ENCODE measurements around the gene TOMM34. TPM values are rescaled to one million over a fixed set of nuclear protein-coding genes. Genes with fewer than 3 reads are reported as not detected.

The TOMM34 gene
- total RNA-seq, 1 experiment from 2014 or later: 37.5 TPM

DNA sequence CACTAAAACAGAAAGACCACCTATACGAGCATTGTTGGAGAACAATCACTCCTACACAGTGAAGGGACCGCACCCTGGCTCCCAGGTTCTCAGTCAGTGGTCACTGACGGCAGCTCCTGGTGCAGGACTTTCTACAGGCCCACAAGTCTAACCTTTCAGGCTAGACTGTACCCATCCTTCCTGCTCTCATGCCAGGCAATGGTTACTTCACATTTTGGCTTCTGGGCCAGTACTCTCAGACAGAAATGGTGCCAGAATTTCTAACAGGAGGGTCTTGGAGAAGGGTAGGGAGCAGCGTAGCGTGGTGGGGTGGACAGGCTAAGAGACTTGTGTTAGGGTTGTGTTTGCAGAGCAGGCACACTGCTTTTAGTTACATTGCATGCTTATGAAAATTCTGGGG, 12.1 kb downstream of the TOMM34 start:
- H3K4me1 ChIP-seq (ENCODE audit: insufficient read depth, low read length): no peaks in the 10 kb centered on the region
- H2BK20ac ChIP-seq (ENCODE audit: low read depth, low read length, poor library complexity, severe bottlenecking): no peak overlapping the region
- no peak overlapping the region for H2BK5ac ChIP-seq (ENCODE audit: insufficient read length, low read length)
- H3K14ac ChIP-seq (ENCODE audit: insufficient read depth, low read length): no peak overlapping the region
- peaks cover 18 to 90% (median 57%) of the 10 kb centered on the region in 3 experiments; a peak in 6 of 7 replicates for H3K36me3 Mint-ChIP-seq (ENCODE audit: insufficient read depth in 1 of 3, low read depth in 3 of 3)
- H2BK15ac ChIP-seq (ENCODE audit: low read depth, low read length): no peak overlapping the region
- no peak overlapping the region for H4K8ac ChIP-seq (replicated peaks; ENCODE audit: insufficient read length, low read depth, low read length)
- H2BK12ac ChIP-seq (ENCODE audit: insufficient read length, low read depth, low read length): no peak overlapping the region
- DNase-seq: no peak
- no peak overlapping the region for H4K5ac ChIP-seq (ENCODE audit: insufficient read length, low read depth, low read length)
- H3K23ac ChIP-seq (ENCODE audit: insufficient read length, low read depth, low read length): no peak overlapping the region
- no peak overlapping the region for H3K4me2 ChIP-seq (ENCODE audit: insufficient read depth, insufficient read length, low read length)
- H3K9me3 ChIP-seq (ENCODE audit: control insufficient read depth, low read depth, low read length): no peaks in the 10 kb centered on the region
- no peak overlapping the region for H3K18ac ChIP-seq (ENCODE audit: insufficient read length, low read depth, low read length)
- H3T11ph ChIP-seq (ENCODE audit: low read length): no peak overlapping the region
- H3K4me1 Mint-ChIP-seq: no peaks in the 10 kb centered on the region
- H3K56ac ChIP-seq (ENCODE audit: insufficient read length, low read depth, low read length): no peak overlapping the region
- H2BK120ac ChIP-seq (ENCODE audit: low read depth, low read length, poor library complexity, severe bottlenecking): no peak overlapping the region
- H2AK5ac ChIP-seq (ENCODE audit: insufficient read length, low read length): no peak overlapping the region
- H4K20me1 ChIP-seq (ENCODE audit: control insufficient read depth, insufficient read depth, insufficient read length): no peaks in the 10 kb centered on the region
- H3K23me2 ChIP-seq (ENCODE audit: insufficient read length, low read depth, low read length, poor library complexity, severe bottlenecking): no peaks in the 10 kb centered on the region
- no peaks in the 10 kb centered on the region for H3K79me2 ChIP-seq (ENCODE audit: insufficient read depth, low read length)
- no peaks in the 10 kb centered on the region for H3K27me3 Mint-ChIP-seq (ENCODE audit: low read depth)
- no peaks in the 10 kb centered on the region for H3K27me3 ChIP-seq (ENCODE audit: insufficient read depth, low read length)
- TF ChIP-seq, protein P1, sequence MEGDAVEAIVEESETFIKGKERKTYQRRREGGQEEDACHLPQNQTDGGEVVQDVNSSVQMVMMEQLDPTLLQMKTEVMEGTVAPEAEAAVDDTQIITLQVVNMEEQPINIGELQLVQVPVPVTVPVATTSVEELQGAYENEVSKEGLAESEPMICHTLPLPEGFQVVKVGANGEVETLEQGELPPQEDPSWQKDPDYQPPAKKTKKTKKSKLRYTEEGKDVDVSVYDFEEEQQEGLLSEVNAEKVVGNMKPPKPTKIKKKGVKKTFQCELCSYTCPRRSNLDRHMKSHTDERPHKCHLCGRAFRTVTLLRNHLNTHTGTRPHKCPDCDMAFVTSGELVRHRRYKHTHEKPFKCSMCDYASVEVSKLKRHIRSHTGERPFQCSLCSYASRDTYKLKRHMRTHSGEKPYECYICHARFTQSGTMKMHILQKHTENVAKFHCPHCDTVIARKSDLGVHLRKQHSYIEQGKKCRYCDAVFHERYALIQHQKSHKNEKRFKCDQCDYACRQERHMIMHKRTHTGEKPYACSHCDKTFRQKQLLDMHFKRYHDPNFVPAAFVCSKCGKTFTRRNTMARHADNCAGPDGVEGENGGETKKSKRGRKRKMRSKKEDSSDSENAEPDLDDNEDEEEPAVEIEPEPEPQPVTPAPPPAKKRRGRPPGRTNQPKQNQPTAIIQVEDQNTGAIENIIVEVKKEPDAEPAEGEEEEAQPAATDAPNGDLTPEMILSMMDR (conservative IDR thresholded peaks at IDR 0.05): no peak
- no peak overlapping the region for H3K4ac ChIP-seq (ENCODE audit: low read depth, low read length)
- no peak overlapping the region for H4K91ac ChIP-seq (ENCODE audit: insufficient read length, low read depth, low read length)
- H3K27ac Mint-ChIP-seq: no peak overlapping the region
- no peak overlapping the region for H3K9ac ChIP-seq (ENCODE audit: extremely low read depth, insufficient read length, low read length)
- no CpG with 5 or more reads among the region's 5 CpGs for WGBS (ENCODE audit: extremely low coverage, insufficient read length, low lambda C conversion rate)
- no peak overlapping the region for H3K4me3 Mint-ChIP-seq
- no peak overlapping the region for H2AFZ ChIP-seq (ENCODE audit: low read length)
- no peaks in the 10 kb centered on the region for H3K79me1 ChIP-seq (ENCODE audit: insufficient read depth, low read depth, low read length, poor library complexity, severe bottlenecking)
- no peaks in the 10 kb centered on the region for H3K9me3 Mint-ChIP-seq
- H3K27ac ChIP-seq (ENCODE audit: insufficient read length, low read depth, low read length): no peak overlapping the region
